ENCODE measurements around the gene ARHGAP42.

GRCh38 chr11:100849901-100850235 is 162.8 kb downstream of the ARHGAP42 start:
- TF ChIP-seq CTCF (conservative IDR thresholded peaks at IDR 0.05; ENCODE audit: low read depth, low read length) (no peak), POLR2A (IDR thresholded peaks at IDR 0.05; ENCODE audit: low read depth, low read length) (no peak), RFX5 (IDR thresholded peaks at IDR 0.05; ENCODE audit: low read depth, low read length) (no peak), NFE2L2 (IDR thresholded peaks at IDR 0.05; ENCODE audit: low read depth, low read length) (no peak), FOS (IDR thresholded peaks at IDR 0.05; ENCODE audit: low read depth, low read length) (no peak), RAD21 (IDR thresholded peaks at IDR 0.05; ENCODE audit: low read length) (no peak), CEBPB (IDR thresholded peaks at IDR 0.05; ENCODE audit: low read depth, low read length) (no peak)

All from IMR-90 (cell line).